CD14-positive monocyte (primary cell): ENCODE data around the gene PIGZ. TPM values are rescaled to one million over a fixed set of nuclear protein-coding genes. Genes with fewer than 3 reads are reported as not detected.
A peak's percentile ranks its signal among the peaks of the same experiment; 100 is the strongest.

Experiments used
- DNase-seq, 3 donors: peaks; one replicate each; pipeline ENCODE4 v3.0.0-alpha.2; 2011 to 2022
- H2AFZ ChIP-seq: 2 replicates; pipeline ENCODE4 v1.6.0; 2012; ENCODE audit warnings: mild to moderate bottlenecking, low read depth, low read length, inconsistent platforms; ENCODE audit not compliant: insufficient read depth, poor library complexity, severe bottlenecking
- H3K27ac ChIP-seq, 2 donors: 1 replicate in 1 of 2; 2 replicates in 1 of 2; pipeline ENCODE4 v1.5.1; 2012 to 2013; ENCODE audit warnings: low read length in 2 of 2, control low read depth in 1 of 2, inconsistent platforms in 1 of 2, low read depth in 1 of 2, mild to moderate bottlenecking in 1 of 2
- H3K27me3 ChIP-seq, 2 donors: one replicate each; pipeline versions ENCODE4 v1.6.0 to v1.6.1; 2011 to 2013; ENCODE audit warnings: low read length in 2 of 2; ENCODE audit not compliant: control insufficient read depth in 2 of 2, insufficient read depth in 2 of 2
- H3K36me3 ChIP-seq, 2 donors: replicated peaks in 1 of 2; 1 replicate in 1 of 2; 2 replicates in 1 of 2; pipeline versions ENCODE4 v1.5.1 to v1.6.1; 2012 to 2013; ENCODE audit warnings: low read length in 2 of 2, control low read depth in 1 of 2, inconsistent platforms in 1 of 2, mild to moderate bottlenecking in 1 of 2; ENCODE audit not compliant: insufficient read depth in 2 of 2, control insufficient read depth in 1 of 2
- H3K4me1 ChIP-seq, 2 donors: 1 replicate in 1 of 2; 2 replicates in 1 of 2; pipeline versions ENCODE4 v1.5.1 to v1.6.1; 2012 to 2013; ENCODE audit warnings: low read length in 2 of 2, control low read depth in 1 of 2, inconsistent platforms in 1 of 2, mild to moderate bottlenecking in 1 of 2, moderate library complexity in 1 of 2; ENCODE audit not compliant: insufficient read depth in 2 of 2, control insufficient read depth in 1 of 2
- H3K4me2 ChIP-seq: replicated peaks from 2 replicates; pipeline ENCODE3; 2012; ENCODE audit warnings: low read length, moderate library complexity, mild to moderate bottlenecking; ENCODE audit not compliant: poor library complexity, severe bottlenecking; ENCODE audit errors: extremely low read depth
- H3K4me3 ChIP-seq, 3 experiments: fragments of 200-600 bp in 1 of 3; sonication (generic) in 1 of 3; replicated peaks in 1 of 3; 1 replicate in 2 of 3; 2 replicates in 1 of 3; pipeline ENCODE4 v1.5.1; 2011 to 2013; ENCODE audit warnings: low read length in 3 of 3, mild to moderate bottlenecking in 3 of 3, control low read depth in 2 of 3, low read depth in 2 of 3, inconsistent platforms in 1 of 3, moderate library complexity in 1 of 3
- H3K79me2 ChIP-seq: 2 replicates; pipeline ENCODE4 v1.6.0; 2012; ENCODE audit warnings: mild to moderate bottlenecking, control low read depth, inconsistent platforms, low read length, moderate library complexity; ENCODE audit not compliant: insufficient read depth
- H3K9ac ChIP-seq: 2 replicates; pipeline ENCODE4 v1.6.0; 2017; ENCODE audit warnings: low read length, mild to moderate bottlenecking; ENCODE audit not compliant: insufficient read depth, poor library complexity, severe bottlenecking
- H3K9me3 ChIP-seq, 2 donors: replicated peaks in 1 of 2; 1 replicate in 1 of 2; 2 replicates in 1 of 2; pipeline versions ENCODE4 v1.5.1 to v1.6.1; 2012 to 2013; ENCODE audit warnings: low read length in 2 of 2, control low read depth in 1 of 2; ENCODE audit not compliant: control insufficient read depth in 1 of 2, insufficient read depth in 1 of 2
- H4K20me1 ChIP-seq: 2 replicates; pipeline ENCODE4 v1.6.0; 2012; ENCODE audit warnings: mild to moderate bottlenecking, low read length, control low read depth, moderate library complexity; ENCODE audit not compliant: insufficient read depth
- H3K27ac Mint-ChIP-seq, 7 donors: one replicate each; pipeline ENCODE4 v1.8.0; 2020; ENCODE audit warnings: mild to moderate bottlenecking in 7 of 7, mixed read lengths in 7 of 7, moderate library complexity in 6 of 7, inconsistent platforms in 2 of 7
- H3K27me3 Mint-ChIP-seq, 3 donors: one replicate each; pipeline ENCODE4 v1.8.0; 2021 to 2022; ENCODE audit warnings: low read depth in 3 of 3, mild to moderate bottlenecking in 3 of 3, mixed read lengths in 3 of 3, moderate library complexity in 3 of 3, inconsistent platforms in 1 of 3
- H3K36me3 Mint-ChIP-seq, 2 donors: one replicate each; pipeline ENCODE4 v1.8.0; 2020; ENCODE audit warnings: mixed read lengths in 2 of 2, inconsistent platforms in 1 of 2, mild to moderate bottlenecking in 1 of 2
- H3K4me1 Mint-ChIP-seq: one replicate; pipeline ENCODE4 v1.8.0; 2020; ENCODE audit warnings: mild to moderate bottlenecking, mixed read lengths
- H3K4me3 Mint-ChIP-seq, 2 donors: one replicate each; pipeline ENCODE4 v1.8.0; 2020; ENCODE audit warnings: mild to moderate bottlenecking in 2 of 2, mixed read lengths in 2 of 2, moderate library complexity in 1 of 2
- H3K9me3 Mint-ChIP-seq, 7 donors: one replicate each; pipeline ENCODE4 v1.8.0; 2020 to 2022; ENCODE audit warnings: mixed read lengths in 7 of 7, mild to moderate bottlenecking in 6 of 7, moderate library complexity in 6 of 7, inconsistent platforms in 2 of 7
- WGBS: methylation state at CpG from one replicate; pipeline ENCODE4 v1.1.5; 2013; ENCODE audit warnings: missing lambda C conversion rate; ENCODE audit not compliant: insufficient coverage; 5-methylcytosine and 5-hydroxymethylcytosine counted together
- intact Hi-C, 2 donors: fragments of 100-400 bp; cut with micrococcal nuclease; formaldehyde crosslinking; loops; one replicate each; pipeline versions ENCODE4 v1.15.0 to v1.15.1; 2023
- polyA plus RNA-seq, 3 donors: library from polyadenylated mRNA; depleted of rRNA in 1 of 3; unstranded in 2 of 3; stranded (reverse) in 1 of 3; fragments of 300-500 nt in 2 of 3; fragments of >200 nt in 1 of 3; fragmentation: Illumina TruSeq in 2 of 3; gene quantifications; 1 replicate in 2 of 3; 2 replicates in 1 of 3; pipeline ENCODE4 v1.2.3, GENCODE V29; 2012 to 2021
- TF ChIP-seq, protein P1 (sequence below): fragments of 200-600 bp; IDR thresholded peaks from one replicate; pipeline ENCODE4 v1.8.0; 2022; ENCODE audit warnings: antibody characterized with exemption, mild to moderate bottlenecking

The PIGZ gene
- polyA plus RNA-seq, 3 donors: 1.6 to 3.8 (median 1.9) TPM

DNA sequence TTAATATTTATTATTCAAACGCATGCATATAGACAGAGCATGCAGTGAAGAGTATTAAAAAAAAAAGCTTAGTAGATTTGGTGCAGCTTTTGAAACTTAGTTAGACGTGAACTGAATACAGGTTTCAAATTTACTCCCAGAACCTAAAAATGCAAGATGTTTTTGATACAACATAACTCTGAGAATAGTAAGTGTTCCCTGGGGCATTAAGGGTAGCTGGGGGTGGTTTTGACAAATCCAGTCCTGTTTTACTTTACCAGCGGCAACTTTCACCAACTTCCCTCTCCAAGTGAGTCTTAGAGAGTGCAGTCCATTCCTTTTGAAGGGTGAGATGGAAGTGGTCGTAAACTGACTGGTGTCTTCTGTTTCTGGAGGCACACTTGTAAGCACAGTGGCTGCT, 37.5 kb downstream of the PIGZ start:
- H3K27me3 ChIP-seq: no peaks in the 10 kb centered on the region
- no peaks in the 10 kb centered on the region for H3K79me2 ChIP-seq
- H3K9ac ChIP-seq: no peak overlapping the region
- Mint-ChIP-seq H3K9me3 (no peaks in the 10 kb centered on the region), H3K36me3 (peaks cover 76 to 86% of the 10 kb centered on the region in 2 donors), H3K4me3 (no peak overlapping the region), H3K27ac (peak overlapping the region in 3 of 7 donors; percentile 11 to 29 (median 17)), H3K27me3 (no peaks in the 10 kb centered on the region), H3K4me1 (no peaks in the 10 kb centered on the region)
- no CpG with 5 or more reads among the region's 4 CpGs for WGBS
- no peak overlapping the region for H2AFZ ChIP-seq
- no peak for DNase-seq
- peaks cover 7% of the 10 kb centered on the region for H4K20me1 ChIP-seq
- H3K4me3 ChIP-seq: no peak overlapping the region
- H3K9me3 ChIP-seq: no peaks in the 10 kb centered on the region
- intact Hi-C loops: no loop called here
- H3K4me1 ChIP-seq: no peaks in the 10 kb centered on the region
- H3K4me2 ChIP-seq: no peak overlapping the region
- H3K36me3 ChIP-seq: peaks cover 72 to 97% of the 10 kb centered on the region in 2 donors
- TF ChIP-seq, protein P1, sequence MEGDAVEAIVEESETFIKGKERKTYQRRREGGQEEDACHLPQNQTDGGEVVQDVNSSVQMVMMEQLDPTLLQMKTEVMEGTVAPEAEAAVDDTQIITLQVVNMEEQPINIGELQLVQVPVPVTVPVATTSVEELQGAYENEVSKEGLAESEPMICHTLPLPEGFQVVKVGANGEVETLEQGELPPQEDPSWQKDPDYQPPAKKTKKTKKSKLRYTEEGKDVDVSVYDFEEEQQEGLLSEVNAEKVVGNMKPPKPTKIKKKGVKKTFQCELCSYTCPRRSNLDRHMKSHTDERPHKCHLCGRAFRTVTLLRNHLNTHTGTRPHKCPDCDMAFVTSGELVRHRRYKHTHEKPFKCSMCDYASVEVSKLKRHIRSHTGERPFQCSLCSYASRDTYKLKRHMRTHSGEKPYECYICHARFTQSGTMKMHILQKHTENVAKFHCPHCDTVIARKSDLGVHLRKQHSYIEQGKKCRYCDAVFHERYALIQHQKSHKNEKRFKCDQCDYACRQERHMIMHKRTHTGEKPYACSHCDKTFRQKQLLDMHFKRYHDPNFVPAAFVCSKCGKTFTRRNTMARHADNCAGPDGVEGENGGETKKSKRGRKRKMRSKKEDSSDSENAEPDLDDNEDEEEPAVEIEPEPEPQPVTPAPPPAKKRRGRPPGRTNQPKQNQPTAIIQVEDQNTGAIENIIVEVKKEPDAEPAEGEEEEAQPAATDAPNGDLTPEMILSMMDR: no peak
- peak overlapping the region in 1 of 2 donors; percentile 47 for H3K27ac ChIP-seq

GRCh38 chr3:196927571-196928453, 40.8 kb downstream of the PIGZ start:
- Histone ChIP-seq H3K79me2 (no peaks in the 10 kb centered on the region), H3K9me3 (no peaks in the 10 kb centered on the region), H3K27me3 (no peaks in the 10 kb centered on the region), H3K36me3 (peaks cover 54 to 95% of the 10 kb centered on the region in 2 donors), H3K4me2 (no peak overlapping the region), H4K20me1 (no peaks in the 10 kb centered on the region), H3K9ac (no peak overlapping the region), H3K27ac (no peak overlapping the region), H3K4me1 (no peaks in the 10 kb centered on the region), H2AFZ (no peak overlapping the region), H3K4me3 (no peak overlapping the region)
- Mint-ChIP-seq H3K36me3 (peaks cover 75 to 83% of the 10 kb centered on the region in 2 donors), H3K9me3 (no peaks in the 10 kb centered on the region), H3K4me3 (no peak overlapping the region), H3K27ac (no peak overlapping the region), H3K4me1 (no peaks in the 10 kb centered on the region), H3K27me3 (peaks cover 0 to 2% (median 1%) of the 10 kb centered on the region in 3 donors)
- no peak for DNase-seq
- TF ChIP-seq, protein P1: no peak
- intact Hi-C loops: no loop called here
- WGBS: 98% methylated on average over 4 of the region's 7 CpGs
